HG02938 (cell line): ENCODE data around the gene DPF3.
"Not testable (repeated sequence)": the region's sequence is repeated elsewhere in the genome, so short reads cannot be mapped to it uniquely, and the experiment has no call there.

Experiments
- ATAC-seq: cut with Tn5 transposase; IDR thresholded peaks from one replicate; pipeline ENCODE4 v1.9.1; 2021; ENCODE audit warnings: mild to moderate bottlenecking, moderate library complexity; ENCODE audit not compliant: unreplicated experiment

Gene DPF3

GRCh38 chr14:72881543-72881942, 12.4 kb downstream of the DPF3 start:
- ATAC-seq, result no peak

- no peak for ATAC-seq
Measured at GRCh38 chr14:72880820-72881219, 13.1 kb downstream of the DPF3 start.

GRCh38 chr14:72880164-72880563, 13.7 kb downstream of the DPF3 start:
- ATAC-seq, result no peak

GRCh38 chr14:72879431-72879830, 14.5 kb downstream of the DPF3 start:
- no peak for ATAC-seq

- ATAC-seq, result no peak
Measured at GRCh38 chr14:72878746-72879145, 15.2 kb downstream of the DPF3 start.

- no peak for ATAC-seq
Measured at GRCh38 chr14:72876710-72877063, 17.2 kb downstream of the DPF3 start.

GRCh38 chr14:72876005-72876709, 17.7 kb downstream of the DPF3 start:
- no peak for ATAC-seq

- ATAC-seq, result not testable (repeated sequence)
Measured at GRCh38 chr14:72870878-72871277, 23.0 kb downstream of the DPF3 start.

- ATAC-seq, result no peak
Measured at GRCh38 chr14:72869407-72870329, 24.2 kb downstream of the DPF3 start.

- no peak for ATAC-seq
Measured at GRCh38 chr14:72868500-72868899, 25.4 kb downstream of the DPF3 start.

GRCh38 chr14:72864712-72865365, 29.1 kb downstream of the DPF3 start:
- ATAC-seq, result no peak

GRCh38 chr14:72863216-72864006, 30.5 kb downstream of the DPF3 start:
- peak; percentile 58 for ATAC-seq

- no peak for ATAC-seq
Measured at GRCh38 chr14:72856530-72857266, 37.2 kb downstream of the DPF3 start.

- no peak for ATAC-seq
Measured at GRCh38 chr14:72855913-72856312, 38.0 kb downstream of the DPF3 start.

GRCh38 chr14:72852194-72852593, 41.7 kb downstream of the DPF3 start:
- ATAC-seq, result no peak

GRCh38 chr14:72851635-72852034, 42.3 kb downstream of the DPF3 start:
- no peak for ATAC-seq

GRCh38 chr14:72850360-72850759, 43.5 kb downstream of the DPF3 start:
- no peak for ATAC-seq

- ATAC-seq, result no peak
Measured at GRCh38 chr14:72849222-72849621, 44.7 kb downstream of the DPF3 start.

- no peak for ATAC-seq
Measured at GRCh38 chr14:72847721-72848120, 46.2 kb downstream of the DPF3 start.

- no peak for ATAC-seq
Measured at GRCh38 chr14:72845683-72846082, 48.2 kb downstream of the DPF3 start.
